Keratinocyte (primary cell): ENCODE measurements around the gene CTNNA3. TPM values are rescaled to one million over a fixed set of nuclear protein-coding genes. Genes with fewer than 3 reads are reported as not detected.

Experiments used
- DNase-seq: peaks from one replicate; pipeline ENCODE4 v3.0.0-alpha.2; 2011; ENCODE audit warnings: low read depth, missing footprints, low spot score
- FAIRE-seq: peaks from 2 replicates; lab custom pipeline; 2011; peaks lifted over from hg19 to GRCh38; lab: Jason Lieb, UNC
- H2AFZ ChIP-seq: 2 replicates; pipeline ENCODE4 v1.6.0; 2012; ENCODE audit warnings: low read length, control low read depth, inconsistent platforms; ENCODE audit not compliant: control insufficient read depth
- H3K27ac ChIP-seq: 2 replicates; pipeline ENCODE4 v1.5.1; 2011; ENCODE audit warnings: low read length; ENCODE audit not compliant: control insufficient read depth, insufficient read depth
- H3K27me3 ChIP-seq: 3 replicates; pipeline ENCODE4 v1.6.0; 2011; ENCODE audit warnings: low read length; ENCODE audit not compliant: control insufficient read depth, insufficient read depth; ENCODE audit errors: extremely low read depth
- H3K36me3 ChIP-seq, 2 experiments: 2 replicates in 1 of 2; 3 replicates in 1 of 2; pipeline ENCODE4 v1.5.1; 2011; ENCODE audit warnings: low read length in 2 of 2, mild to moderate bottlenecking in 1 of 2; ENCODE audit not compliant: control insufficient read depth in 2 of 2, insufficient read depth in 2 of 2; ENCODE audit errors: extremely low read depth in 1 of 2
- H3K4me1 ChIP-seq: 3 replicates; pipeline ENCODE4 v1.5.1; 2011; ENCODE audit warnings: low read length; ENCODE audit not compliant: control insufficient read depth, insufficient read depth; ENCODE audit errors: extremely low read depth
- H3K4me2 ChIP-seq: 3 replicates; pipeline ENCODE4 v1.6.0; 2011; ENCODE audit warnings: low read depth, low read length; ENCODE audit not compliant: control insufficient read depth, insufficient read depth; ENCODE audit errors: extremely low read depth
- H3K4me3 ChIP-seq, 3 experiments: fragments of 200-600 bp in 1 of 3; sonication (generic) in 1 of 3; 2 replicates in 2 of 3; 3 replicates in 1 of 3; pipeline ENCODE4 v1.5.1; 2011 to 2016; ENCODE audit warnings: low read length in 3 of 3, mild to moderate bottlenecking in 3 of 3, control low read depth in 2 of 3, inconsistent platforms in 1 of 3, low read depth in 1 of 3, mixed read lengths in 1 of 3, mixed run types in 1 of 3, moderate library complexity in 1 of 3; ENCODE audit not compliant: control insufficient read depth in 2 of 3, insufficient read depth in 2 of 3; ENCODE audit errors: extremely low read depth in 1 of 3
- H3K79me2 ChIP-seq: 2 replicates; pipeline ENCODE4 v1.6.0; 2012; ENCODE audit warnings: low read length; ENCODE audit not compliant: control insufficient read depth, insufficient read depth
- H3K9ac ChIP-seq: 3 replicates; pipeline ENCODE4 v1.6.0; 2011; ENCODE audit warnings: low read length; ENCODE audit not compliant: control insufficient read depth, insufficient read depth; ENCODE audit errors: extremely low read depth
- H3K9me1 ChIP-seq: 3 replicates; pipeline ENCODE4 v1.6.0; 2011; ENCODE audit warnings: low read length; ENCODE audit not compliant: control insufficient read depth, insufficient read depth; ENCODE audit errors: extremely low read depth
- H3K9me3 ChIP-seq: 2 replicates; pipeline ENCODE4 v1.5.1; 2012; ENCODE audit warnings: low read depth, low read length; ENCODE audit not compliant: control insufficient read depth
- H4K20me1 ChIP-seq: 3 replicates; pipeline ENCODE4 v1.6.0; 2011; ENCODE audit warnings: low read length; ENCODE audit not compliant: control insufficient read depth, insufficient read depth; ENCODE audit errors: extremely low read depth
- CTCF ChIP-seq, 3 experiments: IDR thresholded peaks in 1 of 3; conservative IDR thresholded peaks in 1 of 3; optimal IDR thresholded peaks in 1 of 3; 2 replicates in 2 of 3; 3 replicates in 1 of 3; pipeline versions ENCODE3 to v1.5.1; 2011; ENCODE audit warnings: low read length in 3 of 3, mild to moderate bottlenecking in 3 of 3, moderate library complexity in 2 of 3, control low read depth in 1 of 3, inconsistent platforms in 1 of 3; ENCODE audit not compliant: insufficient read depth in 2 of 3; ENCODE audit errors: extremely low read depth in 1 of 3
- EZH2 ChIP-seq: IDR thresholded peaks from one replicate; pipeline ENCODE4 v1.6.1; 2012; ENCODE audit warnings: inconsistent platforms, mild to moderate bottlenecking, low read length, moderate library complexity
- dilution Hi-C: fragments of 300-500 bp; cut with MboI; formaldehyde crosslinking; loops from one replicate; pipeline ENCODE4 v1.7.0; 2020; ENCODE audit warnings: low sequenced_read_pairs; ENCODE audit not compliant: extremely low pct_ligation_motif_present
- polyA plus RNA-seq, 5 experiments: library from polyadenylated mRNA; depleted of rRNA in 3 of 5; stranded (reverse) in 3 of 5; stranded (forward) in 1 of 5; unstranded in 1 of 5; fragments of >200 nt; gene quantifications; 1 replicate in 1 of 5; 2 replicates in 3 of 5; 3 replicates in 1 of 5; pipeline versions ENCODE4 v1.2.1 to v1.2.3, GENCODE V29; 2011 to 2012; ENCODE audit warnings: missing spikeins in 2 of 5, low read depth in 1 of 5, low replicate concordance in 1 of 5

Gene CTNNA3
- polyA plus RNA-seq, 1 donor (not counting 4 experiments of a cell fraction or from before 2014, with no cell fraction given) = 0.01 TPM

- no peak overlapping the region for H3K4me3 ChIP-seq
- H3K27ac ChIP-seq = no peak overlapping the region
- no peaks in the 10 kb centered on the region for H3K4me1 ChIP-seq
- H4K20me1 ChIP-seq = no peaks in the 10 kb centered on the region
- no peak overlapping the region for H2AFZ ChIP-seq
- H3K79me2 ChIP-seq = no peaks in the 10 kb centered on the region
- DNase-seq (no peak), FAIRE-seq (no peak)
- no peak overlapping the region for H3K4me2 ChIP-seq
- no peak for TF ChIP-seq EZH2
- TF ChIP-seq CTCF (optimal IDR thresholded peaks at IDR 0.05 in 1 of 3, IDR thresholded peaks at IDR 0.05 in 1 of 3, conservative IDR thresholded peaks at IDR 0.05 in 1 of 3; ENCODE audit: extremely low read depth in 1 of 3, insufficient read depth in 2 of 3, low read length in 3 of 3) = no peak
- H3K9ac ChIP-seq = no peak overlapping the region
- no peaks in the 10 kb centered on the region for H3K9me1 ChIP-seq
- H3K27me3 ChIP-seq = no peaks in the 10 kb centered on the region
- no peaks in the 10 kb centered on the region for H3K9me3 ChIP-seq
- dilution Hi-C loops = no loop called here
- no peaks in the 10 kb centered on the region for H3K36me3 ChIP-seq
These were observed 1130.0 kb downstream of the CTNNA3 start for GRCh38 chr10:66565999-66566398.

- no peak for TF ChIP-seq EZH2
- no peak for TF ChIP-seq CTCF (optimal IDR thresholded peaks at IDR 0.05 in 1 of 3, IDR thresholded peaks at IDR 0.05 in 1 of 3, conservative IDR thresholded peaks at IDR 0.05 in 1 of 3; ENCODE audit: extremely low read depth in 1 of 3, insufficient read depth in 2 of 3, low read length in 3 of 3)
- Histone ChIP-seq H3K79me2 (no peaks in the 10 kb centered on the region), H3K27me3 (no peaks in the 10 kb centered on the region), H3K27ac (no peak overlapping the region), H3K4me3 (no peak overlapping the region), H2AFZ (no peak overlapping the region), H3K9me1 (no peaks in the 10 kb centered on the region), H3K36me3 (no peaks in the 10 kb centered on the region), H3K4me1 (no peaks in the 10 kb centered on the region), H3K9me3 (no peaks in the 10 kb centered on the region), H3K9ac (no peak overlapping the region), H3K4me2 (no peak overlapping the region), H4K20me1 (no peaks in the 10 kb centered on the region)
- FAIRE-seq = no peak
- DNase-seq = no peak
- dilution Hi-C loops = no loop called here
These were observed 1131.7 kb downstream of the CTNNA3 start for GRCh38 chr10:66564287-66564686.
